Cardiac muscle cell (in vitro differentiated cells and primary cell): ENCODE measurements around the gene TMEM163. TPM values are rescaled to one million over a fixed set of nuclear protein-coding genes. Genes with fewer than 3 reads are reported as not detected.

Source experiments
- DNase-seq, 2 donors: peaks; one replicate each; pipeline versions ENCODE4 v3.0.0 to v3.0.0-alpha.2; 2010 to 2017; ENCODE audit warnings: low read depth in 1 of 2, low spot score in 1 of 2
- H3K27ac ChIP-seq: fragments of 200-600 bp; sonication (generic); 2 replicates; pipeline ENCODE4 v1.5.1; 2016
- H3K27me3 ChIP-seq: fragments of 200-600 bp; sonication (generic); 2 replicates; pipeline ENCODE4 v1.6.0; 2016; ENCODE audit warnings: control low read depth
- H3K36me3 ChIP-seq: fragments of 200-600 bp; sonication (generic); 2 replicates; pipeline ENCODE4 v1.5.1; 2016; ENCODE audit warnings: control low read depth
- H3K4me1 ChIP-seq: fragments of 200-600 bp; sonication (generic); 2 replicates; pipeline ENCODE4 v1.8.1; 2017; ENCODE audit warnings: low read depth, mild to moderate bottlenecking, mixed run types
- H3K4me3 ChIP-seq: fragments of 200-600 bp; sonication (generic); 2 replicates; pipeline ENCODE4 v1.5.1; 2016; ENCODE audit warnings: mild to moderate bottlenecking
- H3K9me3 ChIP-seq: fragments of 200-600 bp; sonication (generic); 2 replicates; pipeline ENCODE4 v1.5.1; 2017; ENCODE audit warnings: low read depth, mild to moderate bottlenecking, control low read depth
- CTCF ChIP-seq: IDR thresholded peaks from 2 replicates; pipeline ENCODE4 v1.5.1; 2012; ENCODE audit warnings: low read depth, mild to moderate bottlenecking, low read length
- polyA plus RNA-seq: library from polyadenylated mRNA; unstranded; fragments of >200 nt; fragmentation: Nextera tagmentation; extraction: Ambion mirVana; gene quantifications from 2 replicates; pipeline ENCODE4 v1.2.1, GENCODE V29; 2016
- total RNA-seq: library from RNA; depleted of rRNA; stranded (reverse); fragments of >200 nt; gene quantifications from 2 replicates; pipeline ENCODE4 v1.2.3, GENCODE V29; 2016

The TMEM163 gene
- total and polyA plus RNA-seq, 2 experiments from 2014 or later, result 45.8 to 58.1 TPM

GRCh38 chr2:134537702-134538101, 181.1 kb downstream of the TMEM163 start:
- no peaks in the 10 kb centered on the region for H3K36me3 ChIP-seq
- TF ChIP-seq CTCF, result no peak
- no peaks in the 10 kb centered on the region for H3K9me3 ChIP-seq
- H3K4me3 ChIP-seq, result no peak overlapping the region
- DNase-seq, result no peak
- peaks cover 16% of the 10 kb centered on the region for H3K4me1 ChIP-seq
- H3K27ac ChIP-seq, result no peak overlapping the region
- no peaks in the 10 kb centered on the region for H3K27me3 ChIP-seq

DNA sequence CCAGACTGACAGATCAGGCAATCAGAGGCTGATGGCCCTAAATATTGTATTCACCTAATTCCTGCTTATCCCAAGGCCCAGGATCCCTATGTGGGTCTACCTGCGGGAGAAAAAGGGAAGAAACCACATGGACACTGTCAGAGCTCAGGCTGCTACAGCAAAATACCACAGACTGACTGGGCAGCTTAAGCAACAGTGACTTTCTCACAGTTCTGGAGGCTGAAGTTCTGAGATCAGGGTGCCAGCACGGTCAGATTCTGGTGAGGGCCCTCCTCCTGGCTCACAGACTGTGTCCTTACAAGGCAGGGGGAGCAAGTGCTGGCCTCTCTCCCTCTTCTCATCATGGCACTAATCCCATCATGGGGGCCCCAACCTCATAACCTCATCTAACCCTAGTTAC, 181.7 kb downstream of the TMEM163 start:
- no peak for TF ChIP-seq CTCF

DNA sequence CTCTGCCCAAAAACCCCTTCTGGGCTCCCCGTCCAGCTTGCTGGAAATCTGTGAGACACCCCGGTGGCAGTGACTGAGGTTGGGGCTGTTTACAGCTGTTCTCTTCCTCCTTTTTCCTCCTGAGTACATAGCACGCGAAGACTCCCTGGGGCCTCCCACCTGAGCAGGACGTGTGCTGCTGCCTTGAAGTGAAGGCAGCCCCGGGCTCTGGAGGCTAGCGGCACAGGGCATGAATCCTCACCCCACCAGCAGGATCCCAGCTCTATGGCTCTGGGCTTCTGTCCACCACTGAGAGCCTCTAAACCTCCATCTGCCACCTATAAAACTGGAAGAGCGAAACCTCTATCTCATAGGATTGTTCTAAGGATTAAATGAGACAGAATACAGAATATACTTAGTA, 182.5 kb downstream of the TMEM163 start:
- H3K27ac ChIP-seq, result no peak overlapping the region
- H3K36me3 ChIP-seq, result no peaks in the 10 kb centered on the region
- H3K4me1 ChIP-seq, result peaks cover 16% of the 10 kb centered on the region
- no peaks in the 10 kb centered on the region for H3K9me3 ChIP-seq
- no peak overlapping the region for H3K4me3 ChIP-seq
- TF ChIP-seq CTCF, result no peak
- DNase-seq, result no peak
- no peaks in the 10 kb centered on the region for H3K27me3 ChIP-seq

More for the DNA sequence above, 181.7 kb downstream of the TMEM163 start:
- Histone ChIP-seq H3K27ac (no peak overlapping the region), H3K9me3 (no peaks in the 10 kb centered on the region), H3K36me3 (no peaks in the 10 kb centered on the region), H3K27me3 (no peaks in the 10 kb centered on the region), H3K4me1 (peaks cover 16% of the 10 kb centered on the region), H3K4me3 (no peak overlapping the region)
- no peak for DNase-seq

- Histone ChIP-seq H3K27me3 (no peaks in the 10 kb centered on the region), H3K4me3 (no peak overlapping the region), H3K36me3 (no peaks in the 10 kb centered on the region), H3K4me1 (peaks cover 4% of the 10 kb centered on the region), H3K9me3 (no peaks in the 10 kb centered on the region), H3K27ac (no peak overlapping the region)
- TF ChIP-seq CTCF, result no peak
- DNase-seq, result no peak
Observed at GRCh38 chr2:134532537-134532936, 186.3 kb downstream of the TMEM163 start.

DNA sequence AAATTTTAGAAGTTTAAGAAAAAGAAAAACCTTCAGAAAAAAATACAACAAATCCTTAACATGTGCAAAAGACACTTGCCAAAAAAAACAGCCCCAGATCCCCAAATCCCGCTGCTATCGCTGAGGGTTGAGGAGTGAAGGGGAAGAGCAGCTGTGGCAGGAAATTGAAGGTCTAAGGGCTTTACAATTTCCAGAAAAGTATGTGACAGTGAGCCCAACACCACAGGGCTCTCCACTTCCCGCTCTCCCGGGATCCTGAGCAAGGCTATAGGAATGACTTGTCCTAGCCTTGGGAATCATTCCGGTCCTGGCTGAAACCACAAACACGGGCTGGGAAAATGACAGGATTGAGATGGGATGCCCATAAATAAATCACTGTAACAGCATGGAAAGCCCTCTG, 191.4 kb downstream of the TMEM163 start:
- Histone ChIP-seq H3K4me1 (no peaks in the 10 kb centered on the region), H3K4me3 (no peak overlapping the region), H3K9me3 (no peaks in the 10 kb centered on the region), H3K27me3 (no peaks in the 10 kb centered on the region), H3K27ac (no peak overlapping the region), H3K36me3 (no peaks in the 10 kb centered on the region)
- no peak for TF ChIP-seq CTCF
- DNase-seq, result no peak
